ENCODE data around the gene ZFHX2. TPM values are rescaled to one million over a fixed set of nuclear protein-coding genes. Genes with fewer than 3 reads are reported as not detected.

Gene ZFHX2
- total and polyA plus RNA-seq, 2 of the 4 experiments (the other 2 are of a cell fraction) = 0.18 to 0.53 TPM

GRCh38 chr14:23535943-23536342, 15.6 kb downstream of the ZFHX2 start:
- Histone ChIP-seq H3K9me1 (ENCODE audit: insufficient read depth, low read length) (no peaks in the 10 kb centered on the region), H4K91ac (ENCODE audit: insufficient read depth, low read depth, low read length) (no peak overlapping the region), H4K8ac (ENCODE audit: low read depth in 2 of 2, low read length in 2 of 2) (no peak overlapping the region), H2AK5ac (ENCODE audit: low read depth, low read length) (no peak overlapping the region), H3K14ac (replicated peaks; ENCODE audit: low read depth, low read length) (no peak overlapping the region), H2BK5ac (ENCODE audit: low read depth, low read length, poor library complexity, severe bottlenecking) (no peak overlapping the region), H4K20me1 (ENCODE audit: insufficient read depth, low read length) (no peaks in the 10 kb centered on the region; the same call in 1 of the 2 replicates), H3K9ac (ENCODE audit: low read depth, low read length) (no peak overlapping the region), H3K23ac (ENCODE audit: low read depth, low read length) (no peak overlapping the region), H2BK120ac (ENCODE audit: low read depth, low read length) (no peak overlapping the region), H3K4ac (ENCODE audit: low read depth, low read length) (no peak overlapping the region), H2BK15ac (ENCODE audit: low read depth, low read length) (no peak overlapping the region), H3K36me3 (ENCODE audit: control insufficient read depth, insufficient read depth, low read length) (no peaks in the 10 kb centered on the region), H2AFZ (replicated peaks; ENCODE audit: low read length, poor library complexity) (no peak overlapping the region), H2AK9ac (replicated peaks; ENCODE audit: low read depth, low read length, poor library complexity) (no peak overlapping the region), H3K4me1 (ENCODE audit: control insufficient read depth, insufficient read depth, low read length) (peaks cover 6% of the 10 kb centered on the region), H3K79me1 (ENCODE audit: low read depth in 1 of 2, low read length in 2 of 2) (no peaks in the 10 kb centered on the region), H3K9me3 (ENCODE audit: control insufficient read depth, insufficient read depth, low read length) (no peaks in the 10 kb centered on the region), H2BK20ac (ENCODE audit: low read depth, low read length) (no peak overlapping the region), H3K4me2 (ENCODE audit: low read depth, low read length) (no peak overlapping the region), H3K27ac (ENCODE audit: insufficient read depth, low read length) (no peak overlapping the region), H4K5ac (ENCODE audit: low read depth, low read length) (no peak overlapping the region), H3K56ac (ENCODE audit: extremely low read depth, insufficient read depth, low read length) (no peak overlapping the region), H3K27me3 (ENCODE audit: control insufficient read depth, insufficient read depth, low read length) (no peaks in the 10 kb centered on the region), H3K18ac (ENCODE audit: low read depth, low read length) (no peak overlapping the region), H3K4me3 (ENCODE audit: insufficient read depth, low read depth, low read length) (no peak overlapping the region)
- ATAC-seq (ENCODE audit: low read depth) (no peak), DNase-seq (no peak)
- ChIA-PET CTCF (no interaction called here), POLR2A (ENCODE audit: unreplicated experiment) (no interaction called here)
- no peak for TF ChIP-seq RCOR1 (IDR thresholded peaks at IDR 0.05; ENCODE audit: insufficient replicate concordance, low read length)
- WGBS, 2 experiments (ENCODE audit: extremely low coverage in 2 of 2, insufficient read length in 1 of 2) = 61% methylated on average over 2 of the region's 4 CpGs; no CpG with 5 or more reads in 1 of the 2 experiments
- no TSS peak for BruUV-seq (replicated peaks)
- dilution Hi-C loops (cut with HindIII; ENCODE audit: low sequenced_read_pairs, unreplicated experiment) = no loop called here
- in situ Hi-C loops (cut with MboI; ENCODE audit: low sequenced_read_pairs) = no loop called here
- intact Hi-C loops (cut with micrococcal nuclease) = no loop called here
